Measurements from ENCODE around the gene DPM3.

The DPM3 gene

GRCh38 chr1:155110381-155110780 lies 29.9 kb downstream of the DPM3 start:
- no peak for TF ChIP-seq MYC (IDR thresholded peaks at IDR 0.05; ENCODE audit: low read depth, low read length)
- no peak for TF ChIP-seq MAX (IDR thresholded peaks at IDR 0.05; ENCODE audit: low read depth, low read length)
- no peak for TF ChIP-seq POLR2A (IDR thresholded peaks at IDR 0.05; ENCODE audit: extremely low read depth, insufficient read length)
- TF ChIP-seq CTCF (IDR thresholded peaks at IDR 0.05; ENCODE audit: low read depth, low read length) = no peak
- no peak for DNase-seq (ENCODE audit: low read depth)
- H3K4me3 ChIP-seq (ENCODE audit: low read depth, low read length) = no peak overlapping the region

- no peak overlapping the region for H3K4me3 ChIP-seq (ENCODE audit: low read depth, low read length)
- DNase-seq (ENCODE audit: low read depth) = no peak
- TF ChIP-seq MYC (IDR thresholded peaks at IDR 0.05; ENCODE audit: low read depth, low read length) (no peak), MAX (IDR thresholded peaks at IDR 0.05; ENCODE audit: low read depth, low read length) (no peak), CTCF (IDR thresholded peaks at IDR 0.05; ENCODE audit: low read depth, low read length) (no peak), POLR2A (IDR thresholded peaks at IDR 0.05; ENCODE audit: extremely low read depth, insufficient read length) (no peak)
Measured at GRCh38 chr1:155108296-155108695, 32.0 kb downstream of the DPM3 start.

GRCh38 chr1:155107309-155108264 lies 32.7 kb downstream of the DPM3 start:
- no peak overlapping the region for H3K4me3 ChIP-seq (ENCODE audit: low read depth, low read length)
- no peak for DNase-seq (ENCODE audit: low read depth)
- TF ChIP-seq POLR2A (IDR thresholded peaks at IDR 0.05; ENCODE audit: extremely low read depth, insufficient read length) (no peak), MYC (IDR thresholded peaks at IDR 0.05; ENCODE audit: low read depth, low read length) (no peak), CTCF (IDR thresholded peaks at IDR 0.05; ENCODE audit: low read depth, low read length) (no peak), MAX (IDR thresholded peaks at IDR 0.05; ENCODE audit: low read depth, low read length) (no peak)

GRCh38 chr1:155106862-155107261 lies 33.5 kb downstream of the DPM3 start:
- no peak for DNase-seq (ENCODE audit: low read depth)
- no peak overlapping the region for H3K4me3 ChIP-seq (ENCODE audit: low read depth, low read length)
- no peak for TF ChIP-seq MAX (IDR thresholded peaks at IDR 0.05; ENCODE audit: low read depth, low read length)
- no peak for TF ChIP-seq POLR2A (IDR thresholded peaks at IDR 0.05; ENCODE audit: extremely low read depth, insufficient read length)
- TF ChIP-seq MYC (IDR thresholded peaks at IDR 0.05; ENCODE audit: low read depth, low read length) = no peak
- no peak for TF ChIP-seq CTCF (IDR thresholded peaks at IDR 0.05; ENCODE audit: low read depth, low read length)

- no peak for DNase-seq (ENCODE audit: low read depth)
- no peak overlapping the region for H3K4me3 ChIP-seq (ENCODE audit: low read depth, low read length)
- TF ChIP-seq MYC (IDR thresholded peaks at IDR 0.05; ENCODE audit: low read depth, low read length) (no peak), CTCF (IDR thresholded peaks at IDR 0.05; ENCODE audit: low read depth, low read length) (no peak), MAX (IDR thresholded peaks at IDR 0.05; ENCODE audit: low read depth, low read length) (no peak), POLR2A (IDR thresholded peaks at IDR 0.05; ENCODE audit: extremely low read depth, insufficient read length) (no peak)
Measured at GRCh38 chr1:155105604-155106011, 34.7 kb downstream of the DPM3 start.
